Measurements from ENCODE around the gene BIN1.

The BIN1 gene

DNA sequence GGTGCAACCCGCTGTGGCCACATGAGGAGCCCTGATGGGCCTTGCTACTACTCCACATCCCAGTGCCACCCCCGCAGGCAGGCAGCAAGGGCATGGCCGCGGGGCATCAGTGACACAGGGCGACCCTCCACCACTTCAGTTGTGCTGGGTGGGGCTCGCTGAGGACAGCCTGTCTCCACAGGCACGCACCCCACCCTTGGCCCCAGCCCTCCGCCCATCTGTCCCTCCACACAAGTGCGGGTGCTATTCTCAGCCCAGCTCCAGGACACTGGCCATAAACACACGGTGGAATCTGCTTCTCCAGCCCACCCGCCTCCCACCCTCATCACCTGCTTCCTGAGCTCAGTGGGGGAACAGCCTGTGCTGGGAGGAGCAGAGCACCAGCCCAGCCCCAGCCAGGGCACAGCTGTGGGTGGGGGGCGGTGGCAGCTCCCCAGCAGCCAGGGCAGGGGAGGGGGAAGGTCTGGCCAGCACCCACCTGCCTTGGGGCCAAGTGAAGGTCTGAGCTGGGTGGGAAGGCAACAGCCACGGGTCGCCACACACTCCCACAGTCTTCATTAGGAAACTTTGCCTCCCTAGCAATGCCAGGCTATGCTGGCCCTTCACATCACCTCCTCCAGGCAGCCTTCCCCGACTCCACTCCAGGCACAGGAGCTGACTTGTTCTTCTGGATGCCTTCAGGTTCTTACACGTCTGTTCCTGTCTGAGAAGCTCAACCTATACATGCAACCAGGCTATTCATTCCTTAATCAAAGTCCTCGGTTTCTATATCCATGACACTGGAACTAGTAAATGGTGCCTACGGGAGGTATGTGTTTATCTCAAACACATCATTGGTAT, 16.5 kb downstream of the BIN1 start:
- no peak for DNase-seq

DNA sequence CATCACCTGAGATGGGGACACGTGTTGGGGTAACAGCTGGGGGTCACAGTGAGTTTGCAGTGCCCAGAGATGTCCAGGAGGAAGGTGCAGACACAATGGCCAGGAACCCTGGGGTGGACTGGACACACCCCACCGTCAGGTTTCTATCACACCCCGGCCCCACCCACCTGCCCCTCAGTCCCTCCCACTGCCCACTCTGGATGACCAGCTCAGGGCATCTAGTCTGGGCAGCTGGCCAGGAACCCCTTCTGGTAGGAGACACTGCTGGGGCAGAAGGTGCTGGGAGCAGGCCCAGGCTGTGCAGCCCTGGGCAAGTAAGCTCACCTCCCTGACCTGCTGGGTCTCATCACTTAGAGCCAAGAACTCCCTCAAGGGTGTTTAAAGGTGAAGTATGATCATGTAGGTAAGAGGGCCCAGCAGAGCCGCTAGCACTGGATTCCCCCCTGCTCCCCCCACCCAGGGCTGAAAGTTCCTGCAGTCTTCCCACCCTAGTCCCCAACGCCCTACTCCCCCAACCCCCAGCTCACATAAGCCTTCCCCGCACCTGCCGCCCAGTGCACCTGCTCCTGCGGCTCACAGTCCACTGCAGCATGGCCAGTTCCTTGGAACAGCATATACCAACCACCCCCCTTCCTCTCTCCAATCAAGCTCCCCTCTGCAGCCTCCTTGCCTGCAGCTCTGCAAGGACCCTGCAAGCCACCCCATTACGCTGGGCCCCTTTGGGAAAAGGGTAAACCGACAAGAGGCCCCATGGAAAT, 17.3 kb downstream of the BIN1 start:
- DNase-seq: no peak

DNA sequence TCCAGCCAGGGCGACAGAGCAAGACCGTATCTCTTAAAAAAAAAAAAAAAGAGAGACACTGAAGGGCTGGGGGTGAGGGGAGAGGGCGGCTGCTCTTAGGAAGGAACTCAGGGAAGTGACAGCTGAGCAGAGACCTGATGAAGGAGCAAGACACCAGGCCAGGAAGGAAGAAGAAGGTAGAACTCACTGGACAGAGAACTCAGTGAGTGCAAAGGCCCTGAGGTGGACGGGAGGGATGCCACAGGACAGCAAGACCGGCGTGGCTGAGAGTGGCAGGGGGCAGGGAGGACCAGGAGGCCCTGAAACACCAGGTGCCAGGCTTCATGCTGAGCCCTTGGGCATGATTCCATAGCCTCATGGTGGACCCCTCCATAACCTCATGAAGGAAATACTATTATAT, 18.2 kb downstream of the BIN1 start:
- DNase-seq: no peak

DNA sequence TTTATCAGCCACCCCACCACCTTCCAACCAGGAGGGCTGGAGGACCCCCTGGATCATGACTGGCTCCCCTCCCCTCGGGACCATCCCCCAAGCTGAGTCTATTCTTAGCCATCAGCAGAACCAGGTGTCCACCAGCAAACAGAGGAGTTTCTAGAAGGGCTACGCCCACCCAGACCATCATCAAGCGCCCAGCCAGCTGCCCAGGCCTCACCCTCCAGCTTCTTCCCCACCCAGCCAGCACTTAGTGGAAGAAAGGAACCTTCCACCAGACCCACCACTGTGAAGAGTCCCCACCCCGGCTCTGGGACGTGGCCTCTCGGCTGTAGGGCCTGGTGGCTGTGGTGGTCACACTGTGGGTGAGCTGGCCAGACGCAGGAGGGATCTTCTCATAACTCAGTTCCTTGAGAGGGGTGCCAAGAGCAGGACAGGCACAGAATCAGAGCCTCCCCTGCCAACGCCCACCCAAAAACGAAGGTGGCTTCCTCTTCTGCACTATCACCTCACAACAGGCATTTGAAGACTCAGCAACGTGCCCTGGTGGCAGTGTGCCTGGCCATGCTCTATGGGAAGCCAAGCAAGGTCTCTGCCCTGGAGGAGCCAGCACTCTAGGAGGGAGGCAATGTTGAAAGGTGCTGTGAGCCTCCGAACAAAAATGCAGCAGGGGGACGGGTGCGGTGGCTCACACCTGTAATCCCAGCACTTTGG, 19.0 kb downstream of the BIN1 start:
- DNase-seq: no peak

DNA sequence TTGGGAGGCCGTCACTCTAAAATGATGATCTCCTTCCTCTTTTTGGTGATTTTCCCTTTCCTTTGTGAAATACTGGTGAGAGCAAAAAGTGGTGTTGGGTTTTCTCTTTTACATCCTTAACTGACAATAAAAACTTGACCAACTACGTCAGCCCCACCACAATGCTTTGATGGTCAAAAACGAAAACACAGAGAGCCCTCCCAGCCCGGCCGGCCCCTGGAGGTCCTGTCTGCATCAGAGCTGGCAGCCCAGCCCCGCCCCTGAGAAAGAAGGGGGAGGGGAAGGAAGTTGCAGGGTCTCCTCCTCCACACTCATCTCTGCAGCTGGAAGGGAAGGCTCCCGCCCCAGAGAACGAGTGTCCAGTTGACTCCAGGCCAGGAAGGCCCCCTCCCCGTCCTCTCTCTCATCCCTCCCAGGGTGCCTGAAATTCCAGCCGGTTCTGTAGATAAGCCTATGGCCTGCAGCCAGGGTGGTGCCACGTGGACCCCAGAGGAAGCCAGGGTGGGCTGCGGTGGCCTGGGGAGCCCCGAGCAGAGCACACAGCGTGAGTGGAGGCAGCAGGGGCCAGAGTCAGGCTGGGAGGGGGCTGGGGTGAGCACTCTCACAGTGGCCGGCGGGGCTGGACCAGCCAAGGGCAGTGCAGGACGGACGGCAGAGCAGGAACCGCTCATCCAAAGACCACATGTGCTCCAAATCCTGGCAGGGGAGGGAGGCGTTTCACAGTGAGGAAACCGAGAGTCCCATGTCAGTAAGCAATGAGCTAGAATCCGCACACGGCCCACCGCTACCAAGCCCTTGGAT, 19.8 kb downstream of the BIN1 start:
- DNase-seq: no peak

DNA sequence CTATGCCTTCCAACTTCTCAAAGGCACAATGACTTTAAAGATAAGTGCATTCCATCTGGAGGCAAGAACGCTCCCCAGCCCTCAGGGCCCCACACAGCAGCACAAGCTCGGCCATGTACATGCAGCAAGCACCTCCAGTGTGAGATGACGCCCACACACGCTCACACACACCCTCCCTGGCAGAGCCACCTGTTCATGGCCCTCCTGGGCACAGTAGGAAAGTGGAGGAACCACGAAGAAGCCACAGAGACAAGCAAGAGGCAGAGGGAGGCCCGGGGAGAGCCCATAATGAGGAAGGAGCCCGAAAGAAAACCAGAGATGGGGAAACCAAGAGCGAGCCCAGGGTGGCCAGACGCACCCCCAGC, 21.7 kb downstream of the BIN1 start:
- DNase-seq: no peak

DNA sequence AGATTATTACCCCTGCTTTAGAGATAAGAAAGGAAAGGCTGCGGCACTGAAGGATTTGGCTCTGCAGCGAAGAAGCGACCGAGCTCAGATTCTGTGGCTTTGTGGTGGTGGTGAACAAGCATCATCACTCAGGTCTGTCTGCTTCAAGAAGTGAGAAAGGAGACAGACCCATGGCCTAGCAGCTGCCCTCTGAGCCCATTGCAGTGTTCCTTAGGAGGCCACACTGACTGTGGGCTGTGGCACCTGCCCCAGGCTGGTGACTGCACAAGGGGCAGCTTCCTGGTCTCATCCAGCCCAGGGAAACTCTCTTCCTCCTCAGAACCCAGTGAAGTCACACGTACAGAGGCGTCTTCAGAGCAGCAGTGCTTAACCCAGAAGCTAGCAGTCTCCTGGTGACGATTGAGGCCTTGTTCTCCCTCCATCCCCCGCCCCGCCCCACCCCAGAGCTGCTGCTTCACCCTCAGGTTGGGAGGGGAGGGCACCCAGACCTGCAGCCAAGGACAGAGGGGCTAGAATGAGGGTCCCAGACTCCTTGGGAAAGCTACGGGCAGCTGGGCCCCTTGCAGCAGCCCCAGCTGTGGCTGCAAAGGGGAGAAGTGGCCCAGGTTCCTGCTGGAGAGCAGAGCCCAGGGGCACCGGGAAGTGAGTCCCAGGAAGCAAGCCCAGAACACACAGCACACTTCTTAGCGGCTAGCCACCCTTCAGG, 22.2 kb downstream of the BIN1 start:
- no peak for DNase-seq

DNA sequence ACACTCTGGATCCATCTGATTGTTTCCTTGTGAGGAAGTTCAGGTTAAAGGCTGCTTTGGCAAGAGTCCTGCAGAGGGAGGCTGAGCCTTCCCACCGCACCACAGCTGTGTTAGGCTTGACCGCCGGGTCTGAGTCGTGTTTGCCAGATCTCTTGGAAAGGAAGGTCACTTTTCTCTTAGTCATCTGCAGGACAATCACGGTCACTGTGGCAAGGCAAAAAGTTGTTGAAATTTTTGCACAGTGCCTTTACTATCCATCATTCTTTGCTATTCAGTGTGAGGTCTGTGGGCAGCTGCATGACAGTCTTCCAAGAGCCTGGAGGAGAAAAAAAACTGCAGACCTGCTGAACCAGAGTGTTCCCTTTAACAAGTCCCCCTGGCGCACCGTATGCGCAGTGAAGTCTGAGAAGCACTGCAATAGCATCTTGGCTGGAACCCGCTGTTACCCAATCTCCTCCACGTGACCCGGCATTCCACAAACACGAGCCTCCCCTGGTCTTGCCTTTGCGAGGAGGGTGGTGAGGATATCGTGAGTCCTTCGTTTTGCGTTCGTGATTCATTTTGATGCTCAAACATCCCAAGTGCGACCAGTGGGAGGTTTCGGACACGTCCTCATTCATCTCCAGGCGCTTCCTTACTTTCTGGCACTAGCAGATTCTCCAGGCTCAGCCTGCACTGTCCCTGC, 23.0 kb downstream of the BIN1 start:
- no peak for DNase-seq

DNA sequence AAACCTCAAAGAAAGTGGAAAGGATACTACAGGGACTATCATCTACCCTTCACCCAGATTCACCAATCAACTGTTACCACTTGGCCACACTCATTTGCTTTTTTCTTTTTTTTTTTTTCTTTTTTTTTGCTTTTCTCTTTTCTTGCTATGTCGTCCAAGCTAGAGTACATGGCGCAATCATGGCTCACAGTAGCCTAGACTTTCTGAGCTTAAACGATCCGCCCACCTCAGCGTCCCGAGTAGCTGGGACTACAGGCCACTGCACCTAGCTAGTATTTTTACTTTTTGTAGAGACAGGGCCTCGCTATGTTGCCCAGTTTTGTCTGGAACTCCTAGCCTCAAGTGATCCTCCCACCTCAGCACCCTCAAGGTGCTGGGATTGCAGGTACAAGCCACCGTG, 24.0 kb downstream of the BIN1 start:
- DNase-seq: no peak

DNA sequence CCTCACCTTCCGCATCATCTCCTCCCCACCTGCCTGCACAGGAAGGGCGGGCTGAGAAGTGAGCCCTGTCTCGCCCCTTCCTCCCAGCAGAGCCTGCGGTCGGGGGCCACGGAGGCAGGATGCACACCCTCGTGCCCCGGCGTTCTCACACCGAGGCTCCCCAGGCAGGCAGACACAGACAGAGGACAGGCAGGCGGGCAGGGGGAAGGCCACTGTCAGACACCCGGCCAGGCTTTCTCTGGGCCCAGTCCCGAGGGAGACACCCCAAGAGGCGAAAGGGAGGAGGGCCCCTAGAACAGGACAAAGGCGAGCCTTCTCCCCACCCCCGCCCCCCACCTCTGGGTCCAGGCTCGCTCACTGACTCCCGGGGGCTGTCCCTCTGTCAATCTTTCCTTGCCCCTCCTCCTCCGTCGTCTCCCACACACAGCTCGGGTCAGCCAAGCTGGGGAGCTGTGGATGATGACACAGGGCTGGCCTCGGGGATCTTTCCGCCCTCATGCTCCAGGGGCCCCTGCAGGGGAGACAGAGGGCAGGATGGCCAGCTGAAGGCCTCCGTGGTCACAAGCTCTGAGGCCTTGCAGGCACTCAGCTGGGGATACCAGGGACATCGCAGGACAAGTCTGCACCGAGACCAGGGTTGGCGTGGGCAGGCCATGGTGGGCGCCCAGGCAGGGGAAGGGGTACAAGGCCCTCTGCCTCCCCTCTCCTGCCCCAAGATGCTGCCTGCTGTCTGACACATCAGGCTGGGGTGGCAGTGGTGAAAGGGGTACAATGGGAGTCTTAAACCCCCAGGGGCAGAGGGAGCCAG, 24.9 kb downstream of the BIN1 start:
- no peak for DNase-seq

DNA sequence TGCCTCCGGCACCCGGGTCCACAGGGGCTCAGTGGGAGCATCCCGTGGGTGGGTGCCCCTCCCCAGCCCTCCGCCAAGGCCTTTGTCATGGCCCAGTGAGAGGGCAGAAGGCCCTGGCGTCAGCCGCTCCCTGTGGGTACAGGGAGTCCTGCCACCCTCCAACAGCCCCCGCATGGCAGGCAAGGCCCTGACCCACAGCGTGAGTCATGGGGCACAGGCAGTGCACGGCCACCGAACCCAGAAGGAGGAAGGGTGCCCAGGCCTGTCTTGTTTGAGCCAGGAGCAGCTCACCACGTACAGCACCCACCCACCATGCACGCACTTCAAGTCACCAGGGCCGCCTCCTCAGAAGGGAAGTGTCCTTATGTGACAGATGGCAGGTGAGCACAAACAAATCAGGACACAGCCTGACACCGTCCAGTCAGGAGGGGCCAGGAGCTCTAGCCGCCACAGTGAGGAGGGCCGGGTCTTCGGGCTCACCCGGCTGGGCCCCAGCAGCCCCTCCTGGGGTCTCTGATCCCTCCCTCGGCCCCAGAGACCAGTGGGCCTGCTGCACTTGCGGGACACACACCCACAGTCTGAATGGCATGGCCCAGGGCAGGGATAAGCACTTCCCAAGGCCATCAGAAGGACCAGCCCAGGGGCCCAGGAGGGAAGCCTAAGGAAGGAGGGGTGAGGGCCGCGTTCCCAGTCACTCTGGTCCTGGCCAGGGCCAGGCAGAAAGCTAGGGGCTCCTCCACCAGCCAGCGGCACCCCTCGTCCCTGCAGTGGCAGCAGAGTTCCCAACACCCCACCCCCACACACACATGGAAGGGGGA, 25.8 kb downstream of the BIN1 start:
- DNase-seq: no peak

DNA sequence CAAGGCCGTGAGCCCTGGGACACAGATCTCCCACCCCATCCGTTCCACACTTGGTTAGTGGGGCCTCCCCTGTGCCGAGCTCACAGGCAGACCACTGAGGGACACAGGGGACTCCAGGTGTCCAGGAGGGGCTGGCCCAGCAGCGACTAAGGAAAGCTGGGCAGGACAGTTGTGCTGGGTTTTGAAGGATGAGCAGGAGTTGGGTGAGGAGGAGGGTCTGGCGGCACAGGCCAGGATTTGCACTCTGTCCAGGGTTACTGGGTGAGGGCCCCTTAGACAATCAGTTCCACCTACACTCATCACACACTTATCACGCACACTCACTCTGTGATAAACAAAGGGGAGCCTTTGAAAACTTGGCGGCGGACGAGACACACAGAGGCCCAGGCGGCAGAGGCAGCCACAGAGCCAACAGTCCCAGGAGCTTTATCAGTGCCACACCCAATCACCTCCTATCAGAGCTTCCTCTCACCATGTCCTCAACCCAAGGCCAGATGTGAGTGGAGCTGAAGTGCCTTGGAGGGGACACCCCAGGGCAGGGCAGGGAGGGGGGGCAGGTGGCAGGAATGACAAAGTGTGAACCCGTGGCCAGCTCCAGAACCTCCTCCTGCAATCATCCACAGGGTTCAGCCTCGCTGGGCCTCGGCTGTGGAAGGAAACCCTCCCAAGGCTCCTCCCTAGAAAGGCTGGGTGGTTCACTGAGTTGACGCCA, 26.6 kb downstream of the BIN1 start:
- no peak for DNase-seq

DNA sequence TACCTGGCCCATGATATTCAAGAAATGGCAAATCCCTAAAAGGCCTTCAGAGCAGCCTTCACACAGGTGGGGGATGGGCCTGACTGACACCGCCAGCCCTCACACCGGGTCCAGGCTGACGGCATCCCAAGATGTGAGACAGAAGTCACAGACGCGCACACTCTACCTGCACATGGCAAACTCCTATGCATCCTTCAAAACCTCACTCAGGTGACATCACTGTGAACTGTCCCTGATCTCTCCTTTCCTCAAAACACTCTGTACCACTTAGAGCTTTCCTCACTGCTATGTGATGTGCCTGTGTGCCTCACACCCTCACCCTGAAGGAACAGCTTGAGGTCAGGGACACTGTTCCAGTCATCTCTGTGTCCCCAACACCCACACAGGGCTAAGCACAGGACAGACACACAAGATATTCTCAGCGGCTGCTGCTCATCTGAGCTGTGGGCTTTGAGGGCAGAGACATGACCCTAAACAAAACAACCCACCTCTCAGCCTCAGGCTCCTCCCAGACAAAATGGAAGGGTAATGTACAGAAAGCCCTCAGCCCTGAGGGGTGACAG, 27.5 kb downstream of the BIN1 start:
- no peak for DNase-seq

DNA sequence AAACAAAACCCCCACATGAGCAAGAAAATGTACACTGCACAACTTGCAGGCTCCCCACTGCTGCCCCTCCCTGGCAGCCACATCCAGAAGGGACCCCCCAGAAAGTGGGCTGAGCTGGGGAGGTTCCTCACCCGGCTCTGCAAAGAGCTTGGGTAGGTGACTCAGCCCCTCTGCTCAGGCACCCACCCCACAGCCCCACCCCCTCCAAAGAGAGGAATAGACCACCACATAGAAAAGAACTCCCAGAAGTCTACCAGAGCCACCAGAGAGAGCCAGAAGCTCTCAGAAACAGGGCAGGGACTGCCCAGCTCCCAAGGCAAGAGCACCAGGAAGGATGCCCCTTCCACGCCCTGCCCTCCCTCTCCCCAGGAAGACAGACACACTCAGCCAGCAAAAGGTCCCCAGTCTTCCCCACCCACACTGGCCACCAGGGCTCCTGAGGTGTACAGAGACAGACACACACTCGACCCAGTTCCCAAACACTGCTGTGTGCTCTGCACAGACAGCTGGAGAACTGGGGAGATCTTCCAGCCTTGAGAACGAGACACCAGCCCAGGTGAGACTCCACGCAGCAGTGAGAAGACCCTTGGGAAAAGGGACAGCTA, 28.2 kb downstream of the BIN1 start:
- DNase-seq: no peak

DNA sequence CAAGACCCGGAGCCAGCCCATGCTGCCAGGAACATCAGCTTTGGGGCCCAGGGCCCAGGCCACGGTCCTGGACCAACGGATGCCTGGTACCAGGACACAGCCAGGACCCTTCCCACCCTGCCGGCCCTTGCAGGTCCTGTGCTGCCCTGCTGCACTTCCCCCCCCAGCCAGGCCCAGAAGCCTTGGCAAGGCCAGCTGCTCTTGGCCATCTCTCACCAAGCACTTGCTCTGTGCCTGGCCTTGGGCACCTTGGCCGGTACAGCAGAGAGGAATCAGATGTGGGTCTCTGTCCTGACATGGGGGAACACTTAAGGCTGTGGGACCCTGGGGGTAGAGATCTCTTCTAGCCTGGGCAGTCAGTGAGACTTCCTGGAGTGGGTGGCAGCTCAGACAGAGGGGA, 28.9 kb downstream of the BIN1 start:
- no peak for DNase-seq

DNA sequence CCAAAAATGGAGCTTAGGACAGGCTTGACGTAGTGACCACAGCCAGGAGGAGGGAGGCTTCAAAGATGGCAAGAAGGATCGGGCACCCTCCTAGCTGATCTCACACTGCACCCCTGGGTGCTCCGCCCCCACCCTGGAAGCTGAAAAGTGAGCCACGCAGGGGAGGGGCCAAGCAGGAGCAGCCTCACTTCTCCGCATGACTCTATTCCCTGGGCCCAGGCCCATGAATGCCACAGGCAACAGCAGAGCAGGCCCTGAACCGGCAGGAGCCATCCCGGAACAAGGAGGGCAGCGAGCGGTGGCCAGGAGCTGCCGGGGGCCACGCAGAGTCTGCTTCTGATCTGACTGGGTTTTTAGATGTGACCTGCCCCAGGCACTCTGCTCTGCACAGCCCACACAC, 30.0 kb downstream of the BIN1 start:
- DNase-seq: no peak

DNA sequence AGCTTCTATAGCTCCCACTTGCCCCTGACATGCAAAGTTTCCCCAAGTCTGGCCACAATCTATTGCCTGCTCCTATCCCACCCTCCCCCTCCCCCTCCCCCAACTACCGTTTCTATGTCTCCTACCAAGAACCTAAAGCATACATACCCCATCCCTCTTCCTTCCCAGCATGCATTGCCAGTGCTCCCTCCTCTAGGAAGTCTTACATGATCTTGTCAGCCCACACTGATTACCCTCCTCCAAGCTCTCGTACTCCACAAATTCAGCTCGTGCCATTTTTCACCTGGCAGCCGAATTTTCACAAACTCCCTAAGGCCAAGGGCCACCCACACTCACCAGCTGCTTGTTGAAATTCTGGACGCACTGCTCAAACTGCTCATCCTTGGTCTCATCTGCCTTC, 30.7 kb downstream of the BIN1 start:
- no peak for DNase-seq

DNA sequence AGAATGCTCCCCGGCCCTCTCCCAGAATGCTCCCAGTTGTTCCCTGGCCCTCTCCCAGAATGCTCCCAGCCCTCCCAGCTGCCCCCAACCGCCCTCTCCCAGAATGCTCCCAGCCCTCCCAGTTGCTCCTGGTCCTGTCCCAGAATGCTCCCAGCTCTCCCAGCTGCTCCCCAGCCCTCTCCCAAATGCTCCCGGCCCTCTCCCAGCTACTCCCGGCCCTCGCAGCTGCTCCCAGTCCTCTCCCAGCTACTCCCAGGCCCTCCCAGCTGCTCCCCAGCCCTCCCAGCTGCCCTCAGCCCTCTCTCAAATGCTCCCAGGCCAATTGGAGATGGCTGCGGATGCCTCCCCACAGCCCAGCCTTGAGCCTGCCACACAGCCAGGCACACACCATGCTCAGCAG, 31.1 kb downstream of the BIN1 start:
- DNase-seq: no peak

DNA sequence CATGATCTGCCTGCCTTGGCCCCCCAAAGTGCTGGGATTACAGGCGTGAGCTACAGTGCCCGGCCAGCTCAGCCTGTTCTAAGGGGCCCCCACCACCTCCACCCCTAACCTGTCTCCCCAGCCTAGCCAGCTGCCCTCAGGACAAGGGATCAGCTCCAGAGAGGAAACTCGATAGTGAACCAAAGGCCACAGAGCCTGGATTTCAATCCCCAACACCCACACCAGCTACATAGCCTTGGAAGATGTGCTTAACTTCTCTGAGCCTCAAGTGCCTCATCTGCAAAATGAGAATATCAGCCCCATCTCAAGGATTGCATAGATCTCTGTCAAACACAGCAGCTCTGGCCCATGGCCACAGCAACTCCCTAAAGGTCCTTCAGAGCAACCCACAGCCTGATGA, 32.0 kb downstream of the BIN1 start:
- no peak for DNase-seq

All from NCI-H69 (cell line).